K562 (cell line): ENCODE data around the gene ZNF575. TPM values are rescaled to one million over a fixed set of nuclear protein-coding genes. Genes with fewer than 3 reads are reported as not detected.

Source experiments
- ARID2 ChIP-seq: fragments of 450-650 bp; IDR thresholded peaks from 2 replicates; pipeline ENCODE4 v1.6.1; 2017; ENCODE audit warnings: antibody characterized with exemption, mild to moderate bottlenecking
- ASH1L ChIP-seq: fragments of 450-650 bp; IDR thresholded peaks from 2 replicates; pipeline ENCODE4 v1.6.1; 2018; ENCODE audit warnings: borderline replicate concordance, mild to moderate bottlenecking, low read depth; ENCODE audit not compliant: partially characterized antibody
- CBX3 ChIP-seq, 2 experiments: IDR thresholded peaks; 1 replicate in 1 of 2; 2 replicates in 1 of 2; pipeline ENCODE4 v1.6.1; 2012; ENCODE audit warnings: inconsistent platforms in 2 of 2, low read length in 2 of 2, borderline replicate concordance in 1 of 2, control low read depth in 1 of 2
- CREM ChIP-seq: IDR thresholded peaks from 2 replicates; pipeline ENCODE4 v1.6.1; 2014; ENCODE audit warnings: antibody characterized with exemption, low read depth
- MAFG ChIP-seq: fragments of 450-650 bp; conservative IDR thresholded peaks from 2 replicates; pipeline ENCODE4 v1.6.1; 2016; ENCODE audit warnings: missing genetic modification characterization, missing compliant biosample characterization
- MCM2 ChIP-seq: fragments of 450-650 bp; IDR thresholded peaks from 2 replicates; pipeline ENCODE4 v1.6.1; 2017; ENCODE audit warnings: low read depth, mild to moderate bottlenecking
- MEIS2 ChIP-seq: fragments of 450-650 bp; IDR thresholded peaks from 2 replicates; pipeline ENCODE4 v1.6.1; 2014; ENCODE audit warnings: mild to moderate bottlenecking; ENCODE audit not compliant: partially characterized antibody
- NR2C1 ChIP-seq, 2 experiments: fragments of 450-650 bp; IDR thresholded peaks; 2 replicates each; pipeline ENCODE4 v1.6.1; 2017; ENCODE audit warnings: mild to moderate bottlenecking in 2 of 2, antibody characterized with exemption in 1 of 2, inconsistent platforms in 1 of 2, missing compliant biosample characterization in 1 of 2, missing genetic modification characterization in 1 of 2
- NR3C1 ChIP-seq: sonication (generic); formaldehyde crosslinking; IDR thresholded peaks from 2 replicates; pipeline ENCODE4 v1.8.1; 2022; ENCODE audit warnings: missing genetic modification reagents
- RBFOX2 ChIP-seq: fragments of 200-400 bp; formaldehyde crosslinking; IDR thresholded peaks from 2 replicates; pipeline ENCODE4 v1.6.1; 2017; ENCODE audit warnings: low read depth, mild to moderate bottlenecking, low read length, moderate library complexity
- RBM15 ChIP-seq: fragments of 200-400 bp; formaldehyde crosslinking; IDR thresholded peaks from 2 replicates; pipeline ENCODE4 v1.6.1; 2018; ENCODE audit warnings: mild to moderate bottlenecking, low read length, moderate library complexity; ENCODE audit not compliant: insufficient read depth
- TBL1XR1 ChIP-seq, 2 experiments: IDR thresholded peaks; 2 replicates each; pipeline ENCODE4 v1.6.1; 2012; ENCODE audit warnings: improper control_type of control experiment in 2 of 2, low read length in 2 of 2, mild to moderate bottlenecking in 1 of 2
- THRAP3 ChIP-seq: fragments of 450-650 bp; IDR thresholded peaks from 2 replicates; pipeline ENCODE4 v1.6.1; 2016; ENCODE audit warnings: mild to moderate bottlenecking, inconsistent platforms, borderline replicate concordance
- ZBED1 ChIP-seq: IDR thresholded peaks from 2 replicates; pipeline ENCODE4 v1.6.1; 2014
- ZBTB7A ChIP-seq: IDR thresholded peaks from 2 replicates; pipeline ENCODE4 v1.6.1; 2011; ENCODE audit warnings: low read depth, mild to moderate bottlenecking, low read length, moderate library complexity, borderline replicate concordance; ENCODE audit not compliant: control insufficient read depth
- ZKSCAN3 ChIP-seq: fragments of 250-450 bp; sonication (Bioruptor Pico); IDR thresholded peaks from 2 replicates; pipeline ENCODE4 v1.4.0; 2020
- ZNF184 ChIP-seq: sonication (generic); formaldehyde crosslinking; IDR thresholded peaks from 2 replicates; pipeline ENCODE4 v1.5.0; 2020; ENCODE audit warnings: missing genetic modification reagents
- ZNF444 ChIP-seq: fragments of 250-450 bp; sonication (Bioruptor Pico); IDR thresholded peaks from 2 replicates; pipeline ENCODE4 v1.4.0; 2020; ENCODE audit warnings: mild to moderate bottlenecking, moderate library complexity
- ZNF77 ChIP-seq: fragments of 250-450 bp; sonication (Bioruptor Pico); IDR thresholded peaks from 2 replicates; pipeline ENCODE4 v1.5.0; 2020
- polyA plus RNA-seq, 8 experiments: library from polyadenylated mRNA; depleted of rRNA in 4 of 8; stranded (reverse) in 5 of 8; unstranded in 3 of 8; fragments of >200 nt; fragmentation: Nextera tagmentation in 2 of 8; fragmentation: Illumina TruSeq in 1 of 8; extraction: Ambion mirVana in 2 of 8; extraction: Trizol in 1 of 8; gene quantifications; 2 replicates each; pipeline versions ENCODE4 v1.2.1 to v1.2.3, GENCODE V29; 2011 to 2014; ENCODE audit warnings: inconsistent platforms in 1 of 8, missing spikeins in 1 of 8
- total RNA-seq, 7 experiments: library from RNA; depleted of rRNA in 6 of 7; stranded (reverse); fragments of >200 nt in 6 of 7; fragmentation: Illumina TruSeq in 2 of 7; extraction: Trizol in 2 of 7; gene quantifications; 2 replicates each; pipeline versions ENCODE4 v1.2.1 to v1.2.3, GENCODE V29; 2011 to 2021; ENCODE audit warnings: low replicate concordance in 1 of 7
- TF ChIP-seq, protein P1 (sequence below): sonication (generic); formaldehyde crosslinking; IDR thresholded peaks from 2 replicates; pipeline ENCODE4 v1.8.0; 2022; ENCODE audit warnings: missing genetic modification reagents, mild to moderate bottlenecking, moderate library complexity, borderline replicate concordance
- TF ChIP-seq, protein P2 (sequence below), 2 experiments: fragments of 450-650 bp; IDR thresholded peaks; 2 replicates each; pipeline ENCODE4 v1.6.1; 2018; ENCODE audit warnings: mild to moderate bottlenecking in 2 of 2, low read depth in 1 of 2; ENCODE audit not compliant: partially characterized antibody in 2 of 2
- TF ChIP-seq, protein P3 (sequence below): fragments of 250-450 bp; sonication (Bioruptor Pico); IDR thresholded peaks from 2 replicates; pipeline ENCODE4 v1.5.0; 2020; ENCODE audit warnings: mild to moderate bottlenecking, borderline replicate concordance

Gene ZNF575
- total and polyA plus RNA-seq, 9 of the 15 experiments (the other 6 are each of a cell fraction or from before 2014, with no cell fraction given): 0.20 to 0.98 (median 0.32) TPM; not detected in 6

- TF ChIP-seq MCM2: no peak
- peak; percentile 65 for TF ChIP-seq RBFOX2
- no peak for TF ChIP-seq MAFG (tag)
- no peak for TF ChIP-seq ASH1L
- peak; percentile 1 for TF ChIP-seq MEIS2
- TF ChIP-seq ZBED1: no peak
- no peak for TF ChIP-seq ZNF444
- TF ChIP-seq, protein P1, sequence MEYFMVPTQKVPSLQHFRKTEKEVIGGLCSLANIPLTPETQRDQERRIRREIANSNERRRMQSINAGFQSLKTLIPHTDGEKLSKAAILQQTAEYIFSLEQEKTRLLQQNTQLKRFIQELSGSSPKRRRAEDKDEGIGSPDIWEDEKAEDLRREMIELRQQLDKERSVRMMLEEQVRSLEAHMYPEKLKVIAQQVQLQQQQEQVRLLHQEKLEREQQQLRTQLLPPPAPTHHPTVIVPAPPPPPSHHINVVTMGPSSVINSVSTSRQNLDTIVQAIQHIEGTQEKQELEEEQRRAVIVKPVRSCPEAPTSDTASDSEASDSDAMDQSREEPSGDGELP (CRISPR knock-in tag): no peak; the same call in 1 of the 2 replicates
- TF ChIP-seq NR3C1 (CRISPR knock-in tag): no peak
- TF ChIP-seq, protein P2, sequence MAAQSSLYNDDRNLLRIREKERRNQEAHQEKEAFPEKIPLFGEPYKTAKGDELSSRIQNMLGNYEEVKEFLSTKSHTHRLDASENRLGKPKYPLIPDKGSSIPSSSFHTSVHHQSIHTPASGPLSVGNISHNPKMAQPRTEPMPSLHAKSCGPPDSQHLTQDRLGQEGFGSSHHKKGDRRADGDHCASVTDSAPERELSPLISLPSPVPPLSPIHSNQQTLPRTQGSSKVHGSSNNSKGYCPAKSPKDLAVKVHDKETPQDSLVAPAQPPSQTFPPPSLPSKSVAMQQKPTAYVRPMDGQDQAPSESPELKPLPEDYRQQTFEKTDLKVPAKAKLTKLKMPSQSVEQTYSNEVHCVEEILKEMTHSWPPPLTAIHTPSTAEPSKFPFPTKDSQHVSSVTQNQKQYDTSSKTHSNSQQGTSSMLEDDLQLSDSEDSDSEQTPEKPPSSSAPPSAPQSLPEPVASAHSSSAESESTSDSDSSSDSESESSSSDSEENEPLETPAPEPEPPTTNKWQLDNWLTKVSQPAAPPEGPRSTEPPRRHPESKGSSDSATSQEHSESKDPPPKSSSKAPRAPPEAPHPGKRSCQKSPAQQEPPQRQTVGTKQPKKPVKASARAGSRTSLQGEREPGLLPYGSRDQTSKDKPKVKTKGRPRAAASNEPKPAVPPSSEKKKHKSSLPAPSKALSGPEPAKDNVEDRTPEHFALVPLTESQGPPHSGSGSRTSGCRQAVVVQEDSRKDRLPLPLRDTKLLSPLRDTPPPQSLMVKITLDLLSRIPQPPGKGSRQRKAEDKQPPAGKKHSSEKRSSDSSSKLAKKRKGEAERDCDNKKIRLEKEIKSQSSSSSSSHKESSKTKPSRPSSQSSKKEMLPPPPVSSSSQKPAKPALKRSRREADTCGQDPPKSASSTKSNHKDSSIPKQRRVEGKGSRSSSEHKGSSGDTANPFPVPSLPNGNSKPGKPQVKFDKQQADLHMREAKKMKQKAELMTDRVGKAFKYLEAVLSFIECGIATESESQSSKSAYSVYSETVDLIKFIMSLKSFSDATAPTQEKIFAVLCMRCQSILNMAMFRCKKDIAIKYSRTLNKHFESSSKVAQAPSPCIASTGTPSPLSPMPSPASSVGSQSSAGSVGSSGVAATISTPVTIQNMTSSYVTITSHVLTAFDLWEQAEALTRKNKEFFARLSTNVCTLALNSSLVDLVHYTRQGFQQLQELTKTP (IDR thresholded peaks at IDR 0.05; ENCODE audit: low read depth in 1 of 2, partially characterized antibody in 2 of 2): no peak
- TF ChIP-seq, protein P3, sequence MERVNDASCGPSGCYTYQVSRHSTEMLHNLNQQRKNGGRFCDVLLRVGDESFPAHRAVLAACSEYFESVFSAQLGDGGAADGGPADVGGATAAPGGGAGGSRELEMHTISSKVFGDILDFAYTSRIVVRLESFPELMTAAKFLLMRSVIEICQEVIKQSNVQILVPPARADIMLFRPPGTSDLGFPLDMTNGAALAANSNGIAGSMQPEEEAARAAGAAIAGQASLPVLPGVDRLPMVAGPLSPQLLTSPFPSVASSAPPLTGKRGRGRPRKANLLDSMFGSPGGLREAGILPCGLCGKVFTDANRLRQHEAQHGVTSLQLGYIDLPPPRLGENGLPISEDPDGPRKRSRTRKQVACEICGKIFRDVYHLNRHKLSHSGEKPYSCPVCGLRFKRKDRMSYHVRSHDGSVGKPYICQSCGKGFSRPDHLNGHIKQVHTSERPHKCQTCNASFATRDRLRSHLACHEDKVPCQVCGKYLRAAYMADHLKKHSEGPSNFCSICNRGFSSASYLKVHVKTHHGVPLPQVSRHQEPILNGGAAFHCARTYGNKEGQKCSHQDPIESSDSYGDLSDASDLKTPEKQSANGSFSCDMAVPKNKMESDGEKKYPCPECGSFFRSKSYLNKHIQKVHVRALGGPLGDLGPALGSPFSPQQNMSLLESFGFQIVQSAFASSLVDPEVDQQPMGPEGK: no peak
- TF ChIP-seq ZKSCAN3 (CRISPR knock-in tag): no peak
- no peak for TF ChIP-seq ZNF184 (CRISPR knock-in tag)
- no peak for TF ChIP-seq THRAP3
- 0 out of 2 replicates have a peak, but pooled peaks have one; percentile 14 for TF ChIP-seq NR2C1 (IDR thresholded peaks at IDR 0.05)
- no peak; the same call in 1 of the 2 replicates for TF ChIP-seq NR2C1 (tag; IDR thresholded peaks at IDR 0.05)
- TF ChIP-seq RBM15: no peak
- no peak for TF ChIP-seq CBX3 (IDR thresholded peaks at IDR 0.05; ENCODE audit: borderline replicate concordance in 1 of 2, low read length in 2 of 2)
- no peak for TF ChIP-seq ZNF77 (CRISPR knock-in tag)
- TF ChIP-seq ZBTB7A: peak; percentile 25; the same call in 1 of the 2 replicates
- TF ChIP-seq CREM: no peak
- no peak for TF ChIP-seq ARID2
- TF ChIP-seq TBL1XR1 (IDR thresholded peaks at IDR 0.05; ENCODE audit: low read length in 2 of 2): no peak
These were observed 28.4 kb upstream of the ZNF575 start, which contains the start of gene PHLDB3 (continued) for GRCh38 chr19:43504426-43505185.
